SIG-M5 treated with dmso at 0.1 percent for 504 hours (cell line): Measurements from ENCODE around the gene ARHGAP15.
A peak's percentile ranks its signal among the peaks of the same experiment; 100 is the strongest.

Experiments used
- DNase-seq: peaks from one replicate; lab custom pipeline; 2025; ENCODE audit not compliant: unreplicated experiment; lab: John Stamatoyannopoulos, UW

The ARHGAP15 gene

DNA sequence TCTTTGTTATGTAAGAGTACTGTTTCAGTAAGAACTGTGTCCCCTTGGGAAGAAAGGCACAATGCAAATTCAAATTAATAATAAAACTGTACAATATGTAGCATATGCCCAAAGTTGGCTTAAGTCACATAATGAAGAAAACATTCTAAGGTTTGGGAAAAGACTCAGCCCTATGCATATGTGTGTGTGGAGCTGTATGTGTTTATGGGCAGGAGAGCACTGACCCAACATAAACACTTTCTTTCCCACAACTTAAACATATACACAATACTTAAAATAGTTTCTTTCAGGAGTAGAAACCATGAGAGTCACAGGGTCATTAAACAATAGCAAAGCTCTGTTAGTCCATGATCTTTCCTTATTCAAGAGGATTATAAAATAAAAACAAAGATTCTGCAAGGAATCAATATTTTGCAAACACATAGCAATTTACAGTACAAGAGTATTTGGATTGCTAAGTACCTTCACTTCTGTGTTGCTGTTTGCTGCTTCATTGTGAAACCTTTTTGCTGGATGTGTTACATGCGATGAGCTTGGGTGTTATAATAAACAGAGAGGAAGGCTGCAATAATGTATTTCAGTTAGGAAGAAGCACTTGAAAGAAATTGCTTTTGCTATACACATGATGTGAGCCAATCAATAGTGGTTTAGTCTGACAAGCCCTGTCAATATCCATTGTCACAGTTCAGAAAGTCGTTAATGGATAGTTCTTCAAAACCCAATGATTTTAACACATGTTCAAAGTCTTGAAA is 347.3 kb downstream of the ARHGAP15 start:
- DNase-seq: no peak

DNA sequence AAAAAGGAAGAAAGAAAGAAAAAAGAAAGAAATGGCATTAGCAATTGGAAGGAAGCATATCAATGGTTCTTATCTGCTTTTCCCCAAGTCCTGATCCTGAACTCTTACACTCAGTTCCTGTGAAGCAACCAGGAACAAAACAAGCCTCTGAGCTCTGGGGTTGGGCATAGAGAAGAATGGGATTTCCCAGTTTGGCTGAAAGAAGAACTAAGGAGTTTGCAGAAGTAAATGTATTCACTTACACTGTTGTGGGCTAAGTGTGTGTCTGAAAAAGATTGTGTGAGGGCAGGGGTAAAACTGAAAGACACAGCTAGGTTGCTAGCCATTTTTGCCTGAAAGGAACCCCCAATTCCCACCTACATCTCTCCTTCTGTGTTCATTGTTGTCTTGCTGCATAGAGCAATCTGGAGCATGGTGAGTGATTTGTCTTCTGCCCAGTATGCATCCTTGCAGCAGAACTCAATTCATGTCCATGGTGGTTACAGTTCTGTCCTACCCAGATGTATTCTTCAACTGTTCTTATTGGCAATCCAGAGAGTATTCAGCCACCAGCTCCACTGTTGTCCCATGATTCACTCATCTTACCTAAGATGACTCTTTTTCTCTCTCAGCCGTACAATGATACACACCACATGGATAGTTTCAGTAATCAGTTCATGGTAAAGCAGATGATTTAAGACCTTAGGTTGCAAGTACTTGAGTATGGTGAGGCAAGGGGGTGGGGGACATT is 348.7 kb downstream of the ARHGAP15 start:
- DNase-seq: peak; percentile 15

DNA sequence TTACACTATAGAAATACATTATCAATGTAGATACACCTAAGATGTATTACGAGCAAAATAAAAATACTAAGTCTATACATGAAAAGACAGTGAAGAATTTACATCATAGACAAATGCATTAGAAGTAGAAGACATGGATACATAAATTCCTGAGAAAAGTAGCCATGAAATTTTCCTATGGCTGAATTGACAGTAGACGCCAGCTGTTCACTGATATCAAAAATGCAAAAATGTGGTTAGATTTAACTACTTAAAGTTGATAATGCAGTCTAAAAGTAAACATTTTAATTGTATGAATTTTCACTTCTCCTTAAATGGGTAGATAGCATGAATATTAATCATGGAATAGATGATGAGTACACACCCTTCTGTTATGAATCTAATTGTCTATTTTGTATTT is 350.9 kb downstream of the ARHGAP15 start:
- DNase-seq: no peak

DNA sequence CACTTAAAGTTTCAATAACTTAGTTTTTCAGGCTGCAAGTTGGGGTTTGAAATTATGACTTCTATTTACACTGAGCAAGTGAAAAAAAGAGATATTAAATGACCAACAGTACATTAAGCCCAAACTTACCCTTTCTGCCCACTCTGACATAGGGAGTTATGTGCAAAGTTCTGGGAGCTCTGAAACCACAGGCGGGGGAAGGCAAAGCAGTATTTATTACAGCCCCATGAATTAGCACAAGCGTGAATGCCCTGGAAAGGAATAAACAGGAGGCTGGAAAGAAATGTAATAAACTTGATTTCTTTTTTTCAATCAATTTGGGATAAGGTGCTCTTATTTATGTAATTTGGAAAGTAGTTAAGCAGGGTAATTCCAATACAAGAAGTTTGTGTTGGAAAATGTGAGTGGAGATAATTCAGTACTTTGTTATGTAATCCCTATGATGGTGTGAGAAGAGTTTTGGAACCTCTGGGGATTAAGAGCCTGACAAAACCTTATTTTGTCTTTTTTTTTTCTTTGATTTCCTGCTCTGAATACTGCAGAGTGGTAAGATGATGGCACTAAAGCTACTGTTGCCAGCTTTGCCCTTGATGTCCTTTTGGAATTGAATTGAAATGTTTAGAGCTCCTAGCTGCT is 351.5 kb downstream of the ARHGAP15 start:
- no peak for DNase-seq

DNA sequence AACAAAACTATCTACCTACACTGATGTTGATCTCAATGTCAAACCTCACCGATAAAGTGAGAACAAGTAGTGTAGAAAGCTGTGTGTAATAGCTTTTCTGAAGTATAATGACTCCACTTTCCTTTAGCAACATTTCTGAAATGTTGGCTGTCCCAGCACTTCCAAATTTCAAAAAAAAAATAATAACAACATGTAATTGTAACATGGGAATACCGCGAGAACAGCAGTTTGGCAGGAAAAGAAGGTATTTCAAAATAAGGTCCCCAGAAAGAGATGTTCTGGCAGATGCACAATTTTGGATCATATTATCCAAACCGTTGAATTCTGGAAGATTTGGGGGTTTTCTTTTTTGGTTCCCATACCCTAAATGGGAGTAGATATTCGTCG is 352.0 kb downstream of the ARHGAP15 start:
- DNase-seq: no peak

DNA sequence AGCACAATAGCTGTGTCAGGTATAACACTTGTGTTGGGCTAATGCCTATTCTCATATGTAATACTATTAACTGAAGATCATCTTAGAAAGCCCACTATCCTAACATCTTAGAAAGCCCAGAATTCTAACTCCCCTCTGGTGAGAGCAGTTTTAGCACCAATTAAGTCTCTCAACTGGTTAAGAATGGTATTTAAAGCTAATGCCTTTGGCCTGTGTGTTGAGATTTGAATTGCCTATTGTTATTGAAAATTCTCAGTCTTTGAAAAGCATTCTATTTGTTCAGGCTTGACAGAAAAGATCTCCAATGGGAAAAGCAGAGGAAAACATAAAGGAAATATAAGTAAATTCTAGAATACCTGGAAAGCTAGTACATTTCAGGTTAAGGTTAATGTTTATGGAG is 352.5 kb downstream of the ARHGAP15 start:
- DNase-seq: no peak

DNA sequence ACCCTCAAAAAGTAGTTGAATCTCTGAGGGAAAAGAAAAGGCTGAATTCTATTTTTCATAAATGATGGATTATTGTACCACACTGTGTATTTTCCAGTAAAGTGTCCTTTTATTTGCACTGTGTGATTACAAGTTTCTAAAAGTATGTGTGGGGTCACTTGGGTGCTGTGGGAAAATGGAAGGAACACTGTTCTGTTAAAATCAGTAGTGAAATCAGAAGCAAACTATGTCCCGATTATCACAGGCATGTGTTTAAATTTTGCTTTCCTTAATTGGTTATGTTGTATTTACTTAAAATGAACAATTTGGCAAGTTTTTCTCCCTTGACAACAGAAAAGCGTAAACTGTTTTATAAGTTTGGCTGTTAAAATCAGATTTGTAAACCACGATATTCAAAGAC is 353.1 kb downstream of the ARHGAP15 start:
- DNase-seq: no peak

DNA sequence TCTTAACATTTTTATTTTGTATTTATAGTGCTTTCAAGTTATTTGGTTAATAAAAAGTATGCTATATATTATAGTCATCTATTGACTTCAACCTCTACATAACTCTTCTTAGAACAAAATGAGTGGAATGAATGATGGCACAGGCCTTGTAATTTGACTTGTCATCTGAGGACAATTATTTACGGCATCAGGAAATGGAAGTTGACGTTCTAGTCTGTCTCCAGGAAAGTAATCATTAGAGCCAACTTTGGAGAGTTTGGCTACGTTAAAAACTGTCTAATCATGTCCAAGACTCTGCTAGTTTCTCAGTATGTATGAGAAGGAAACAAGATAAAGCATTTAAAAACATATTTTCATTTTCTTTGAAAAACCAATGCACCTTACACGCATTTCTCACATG is 353.6 kb downstream of the ARHGAP15 start:
- no peak for DNase-seq

DNA sequence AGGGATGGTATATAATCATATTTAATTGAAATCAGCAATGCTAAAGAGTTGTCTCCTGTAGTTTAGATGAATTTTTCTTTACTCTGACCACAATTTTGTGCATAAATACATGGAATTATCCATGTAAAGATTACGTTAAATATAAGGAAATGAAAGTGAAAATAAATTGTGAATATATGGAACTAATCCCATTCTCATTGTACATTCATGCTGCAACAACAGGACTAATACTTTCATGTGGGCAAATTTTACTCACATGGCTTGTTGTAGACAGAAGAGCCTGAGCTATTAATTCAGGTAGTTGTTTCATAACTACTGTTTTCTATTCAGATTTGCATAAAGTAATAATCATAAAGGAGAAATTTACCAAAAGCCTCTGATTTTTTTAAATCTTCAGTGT is 357.8 kb downstream of the ARHGAP15 start:
- no peak for DNase-seq

DNA sequence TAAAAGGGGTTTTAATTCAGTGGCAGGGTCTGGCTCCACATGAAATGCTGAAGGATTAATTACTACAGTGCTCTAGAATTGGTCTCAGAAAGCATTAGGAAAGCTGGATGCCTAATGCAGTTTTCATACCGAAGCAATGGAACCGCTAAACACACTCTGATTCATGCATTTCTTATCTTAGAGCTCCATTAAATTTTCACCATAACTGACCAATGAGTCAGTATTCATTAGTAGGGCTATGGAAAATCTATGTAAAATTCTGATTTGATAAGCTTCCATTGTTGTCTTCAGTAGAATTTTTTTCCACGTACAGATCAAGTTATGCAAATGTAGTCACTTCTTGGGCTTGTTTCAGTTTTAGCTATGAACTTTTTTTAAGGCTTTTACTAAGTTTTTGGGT is 359.9 kb downstream of the ARHGAP15 start:
- DNase-seq: no peak

DNA sequence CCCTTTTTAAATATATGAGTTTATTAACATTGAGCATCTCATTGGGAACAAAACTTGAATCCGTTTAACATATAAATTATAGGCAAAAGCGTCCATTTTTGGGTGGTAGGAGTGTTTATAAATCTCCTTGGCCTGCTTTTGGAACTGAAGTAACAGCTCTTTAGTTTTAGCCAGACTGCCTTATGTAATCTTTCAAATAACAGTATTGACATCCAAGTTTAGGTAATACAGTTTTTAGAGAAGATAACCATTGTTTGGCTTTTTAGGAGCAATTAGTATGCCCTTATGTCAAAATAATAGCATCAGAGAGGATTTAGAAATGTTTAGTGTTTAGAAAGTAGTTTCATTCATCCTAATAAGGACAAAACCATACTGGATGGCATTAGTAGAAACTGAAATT is 361.9 kb downstream of the ARHGAP15 start:
- DNase-seq: no peak

DNA sequence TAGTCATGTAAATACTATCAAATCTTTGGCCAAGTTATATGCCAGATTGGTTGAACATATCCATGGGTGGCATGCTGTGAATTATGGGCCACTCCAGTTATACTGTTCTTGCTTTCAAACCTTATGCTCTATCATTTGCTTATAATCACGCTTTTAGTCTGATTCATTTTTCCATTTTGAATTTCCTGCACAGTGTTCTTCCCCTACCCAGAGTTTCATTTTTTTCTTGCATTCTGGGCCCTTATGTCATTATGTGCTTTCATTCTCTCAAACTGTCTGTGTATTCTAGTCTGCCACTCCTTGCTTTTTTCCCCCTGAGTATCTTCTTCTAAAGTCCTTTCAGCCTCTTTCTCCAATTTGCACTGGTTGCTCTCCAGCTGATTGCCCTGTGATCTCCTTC is 364.1 kb downstream of the ARHGAP15 start:
- DNase-seq: no peak

DNA sequence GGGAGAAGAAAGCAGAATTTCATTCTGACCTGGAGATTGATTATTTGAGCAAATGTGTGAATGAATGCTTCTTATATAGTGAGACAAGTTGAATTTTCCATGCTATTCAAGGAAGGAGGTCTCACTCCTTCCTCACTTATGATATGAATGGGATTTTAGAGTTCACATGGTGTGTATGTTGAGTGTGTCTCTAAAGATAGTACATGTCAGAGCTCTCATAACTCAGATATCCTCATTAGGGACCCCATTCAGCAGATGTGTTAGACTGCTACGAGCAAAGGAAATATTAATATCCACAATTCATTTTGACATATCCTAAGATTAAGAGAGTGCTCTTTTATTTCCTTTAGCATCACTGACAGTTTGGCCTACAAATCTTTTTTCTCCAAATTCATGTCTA is 368.5 kb downstream of the ARHGAP15 start:
- no peak for DNase-seq

DNA sequence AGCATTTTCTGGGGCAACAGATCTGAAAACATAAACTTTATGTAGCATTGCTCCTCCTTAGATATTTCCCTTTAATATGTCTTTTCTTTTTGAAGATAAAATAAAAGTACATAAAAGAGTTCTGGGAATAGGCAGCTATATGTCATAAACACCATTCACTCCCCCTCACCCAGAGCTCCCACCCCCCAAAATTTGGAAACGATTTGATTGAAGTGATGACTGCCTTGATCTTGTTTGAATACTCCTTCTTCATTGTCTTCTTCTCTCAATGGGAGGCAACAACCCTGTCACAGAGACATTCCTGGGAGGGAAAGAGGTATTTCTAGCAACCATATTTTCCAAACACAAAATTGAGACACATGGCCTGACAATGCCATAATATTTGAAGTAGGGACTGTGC is 369.3 kb downstream of the ARHGAP15 start:
- DNase-seq: no peak

DNA sequence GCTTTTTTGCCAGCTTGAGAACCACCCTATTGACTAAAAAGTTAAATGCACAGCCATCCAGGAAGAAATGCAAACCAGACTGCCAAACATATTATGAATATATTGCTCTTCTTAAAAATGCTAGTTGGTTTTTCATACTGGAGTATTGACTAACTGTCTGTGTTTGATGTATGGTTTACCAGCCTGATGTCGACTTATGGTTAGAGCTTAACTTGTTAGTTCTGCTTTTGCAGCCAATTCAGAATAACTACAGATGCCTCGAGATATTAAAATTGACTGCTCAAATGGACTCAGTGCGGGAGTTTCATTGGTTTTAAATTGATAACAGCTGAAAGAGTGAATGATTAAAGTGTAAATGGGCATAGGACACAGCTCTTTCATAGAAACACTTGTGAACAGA is 369.8 kb downstream of the ARHGAP15 start:
- no peak for DNase-seq

DNA sequence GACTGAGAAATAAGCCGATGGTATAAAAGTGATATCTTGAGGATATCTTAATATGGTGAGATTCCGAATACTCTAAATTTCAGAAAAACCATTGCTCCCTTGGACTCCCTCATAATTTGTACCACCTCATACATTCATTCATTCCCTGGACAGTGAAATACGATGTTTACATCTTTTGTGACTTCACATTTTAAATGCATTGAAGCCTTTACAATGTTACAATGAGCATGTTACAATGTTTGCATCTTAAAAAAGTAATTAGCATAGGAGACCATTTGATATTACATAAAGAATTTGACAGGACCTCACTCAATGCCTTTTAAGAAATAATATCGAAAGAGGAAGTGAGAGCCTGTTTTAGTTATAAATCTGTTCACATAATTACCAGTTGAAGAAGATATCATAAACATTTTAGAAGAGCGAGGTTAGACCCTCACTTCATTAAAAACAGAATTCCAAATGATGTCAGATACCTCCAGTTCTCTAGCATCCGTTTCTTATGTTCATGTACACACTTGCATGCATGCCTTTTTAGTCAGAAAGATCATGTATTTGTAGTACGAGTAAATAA is 372.0 kb downstream of the ARHGAP15 start:
- DNase-seq: no peak

DNA sequence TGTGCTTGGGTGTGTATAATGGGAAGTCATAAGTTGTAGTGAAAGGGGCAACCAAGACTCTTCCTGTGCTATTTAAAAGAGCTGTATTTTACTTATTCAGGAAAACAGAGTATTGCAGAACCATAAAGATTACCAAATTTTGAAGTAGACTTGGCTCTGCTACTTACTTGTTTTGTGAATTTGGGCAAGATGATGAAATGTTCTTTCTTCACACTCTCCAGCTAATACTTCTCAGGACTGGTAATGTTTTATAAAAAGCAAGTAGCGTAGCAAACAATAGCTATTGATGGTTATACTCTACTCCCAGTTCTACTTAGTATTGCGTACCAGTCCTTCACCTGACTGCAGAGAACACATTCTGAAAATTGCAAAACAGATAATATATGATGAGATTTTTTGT is 374.1 kb downstream of the ARHGAP15 start:
- peak; percentile 17 for DNase-seq

DNA sequence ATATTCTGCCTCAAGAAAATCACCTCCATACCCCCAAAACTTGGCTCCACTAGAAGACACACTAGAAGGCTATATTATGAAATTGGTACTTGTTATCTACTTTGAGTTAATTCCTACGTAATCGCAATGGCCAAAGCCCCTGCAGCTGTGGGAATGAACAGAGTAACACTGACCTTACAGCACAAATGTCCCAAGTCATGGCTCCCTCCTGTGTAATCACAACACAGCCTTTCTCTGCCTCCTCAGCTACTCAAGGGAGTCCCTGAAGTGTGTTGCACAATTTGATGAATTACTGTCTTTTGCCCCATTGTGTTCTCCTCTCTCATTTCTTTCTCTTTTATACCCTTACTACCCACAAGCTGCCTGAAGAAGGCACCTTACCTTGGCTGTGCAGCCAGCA is 375.2 kb downstream of the ARHGAP15 start:
- DNase-seq: no peak

DNA sequence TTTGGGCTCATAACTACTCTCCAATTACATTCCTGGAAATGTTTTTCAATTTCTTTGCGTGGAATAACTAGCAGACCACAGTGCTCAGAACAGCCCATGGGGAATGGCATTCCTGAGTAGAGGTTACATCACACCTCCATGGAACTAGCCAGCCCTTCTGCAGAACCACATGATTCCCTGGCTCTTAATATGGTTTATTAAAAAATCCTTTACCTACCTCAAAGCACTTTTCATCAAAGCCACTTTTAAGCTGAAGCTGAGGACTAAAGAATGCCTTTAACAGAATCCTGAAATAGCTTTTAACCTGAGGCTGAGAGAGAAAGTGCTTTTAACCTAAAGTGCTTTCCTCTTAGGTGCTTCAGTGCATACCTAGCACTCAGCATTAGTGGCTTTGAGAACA is 376.3 kb downstream of the ARHGAP15 start:
- DNase-seq: no peak

DNA sequence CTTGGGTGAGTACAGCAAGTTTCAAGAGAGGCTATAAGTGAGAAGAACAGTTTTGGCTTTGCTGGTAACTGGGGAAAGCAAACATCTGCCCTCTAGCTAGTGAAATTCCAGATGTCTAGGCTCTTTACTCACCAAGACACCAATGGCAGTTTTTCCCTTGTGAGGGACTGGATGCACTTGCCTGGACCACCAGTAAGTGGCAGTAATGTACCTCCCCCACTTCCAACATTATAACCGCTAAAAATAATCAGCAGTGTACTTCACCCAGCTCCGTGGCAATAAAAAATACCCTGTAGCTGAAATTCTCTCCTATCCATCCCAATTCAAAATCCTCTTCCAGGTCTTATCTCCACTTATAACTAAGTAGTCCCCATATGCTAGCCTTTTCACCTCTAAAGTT is 383.9 kb downstream of the ARHGAP15 start:
- peak; percentile 44 for DNase-seq

DNA sequence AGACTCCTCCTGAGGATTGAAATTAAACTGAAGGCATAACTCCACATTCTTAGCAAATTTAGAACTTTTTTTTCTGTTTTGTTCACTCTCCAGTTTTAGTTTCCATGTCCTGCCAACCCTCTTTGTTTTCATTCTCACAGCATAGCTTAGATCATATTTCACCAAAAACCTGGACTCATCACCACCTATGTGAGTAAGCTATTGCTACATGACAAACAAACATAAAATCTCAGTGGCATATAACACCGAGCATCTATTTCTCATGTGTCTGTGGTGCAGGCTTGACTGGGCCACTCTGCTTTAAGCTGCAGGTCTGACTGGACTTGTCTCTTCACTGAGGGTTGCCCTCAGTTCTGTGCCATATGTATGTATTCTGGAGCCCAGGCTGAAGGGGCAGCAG is 385.2 kb downstream of the ARHGAP15 start:
- DNase-seq: no peak

DNA sequence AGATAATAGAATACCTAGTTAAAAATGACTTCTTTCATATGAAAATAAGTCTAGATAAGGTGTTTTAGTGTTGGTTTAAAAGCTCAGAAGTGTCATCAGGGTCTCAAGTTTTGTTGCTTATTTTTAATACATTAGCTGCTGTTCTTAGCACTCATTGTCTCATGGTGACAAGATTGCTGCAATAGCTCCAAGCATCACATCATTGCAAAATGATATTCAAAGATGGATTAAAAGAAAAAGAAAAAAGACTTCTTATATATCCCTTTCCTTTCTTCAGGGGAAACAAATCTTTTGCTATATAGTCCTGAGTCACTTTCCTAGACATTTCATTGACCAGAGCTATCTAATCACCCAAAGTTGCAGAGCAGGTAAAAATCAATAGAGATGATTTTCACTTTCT is 386.1 kb downstream of the ARHGAP15 start:
- no peak for DNase-seq
